ENCODE measurements around the gene COL5A1. TPM values are rescaled to one million over a fixed set of nuclear protein-coding genes. Genes with fewer than 3 reads are reported as not detected.

COL5A1 gene
- total RNA-seq, 2 donors from 2014 or later, result 127 to 129 TPM

DNA sequence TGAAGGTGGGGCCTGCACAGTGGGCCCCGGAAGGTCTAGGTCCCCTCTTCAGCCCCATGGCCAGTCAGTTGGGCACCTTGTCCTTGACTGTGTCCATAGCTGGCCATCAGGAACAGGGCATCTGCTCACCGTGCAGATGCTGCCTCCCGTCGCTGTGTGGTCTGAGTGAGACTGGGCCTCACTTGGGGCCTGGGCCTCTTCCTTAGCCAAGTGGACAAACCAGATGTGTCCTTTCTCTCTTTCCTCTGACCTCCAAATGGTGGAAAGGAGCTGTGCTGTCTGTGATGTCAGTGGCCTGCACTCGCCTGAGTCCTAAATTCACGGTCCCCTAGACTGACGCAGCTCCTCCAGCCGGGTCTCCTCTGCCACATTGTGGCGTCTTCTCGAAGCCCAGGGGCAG, 114.5 kb downstream of the COL5A1 start:
- Histone ChIP-seq H3K4me3 (no peak overlapping the region), H3K4me1 (ENCODE audit: control insufficient read depth in 1 of 2, low read depth in 2 of 2) (no peaks in the 10 kb centered on the region), H3K27ac (no peak overlapping the region), H3K9me3 (no peaks in the 10 kb centered on the region), H3K36me3 (peaks cover 44% of the 10 kb centered on the region), H3K27me3 (replicated peaks; ENCODE audit: insufficient read depth) (no peaks in the 10 kb centered on the region)
- DNase-seq (ENCODE audit: low spot score) (no peak), ATAC-seq (ENCODE audit: insufficient number of reproducible peaks, low FRiP score, low read depth) (no peak)
- TF ChIP-seq, protein P1, sequence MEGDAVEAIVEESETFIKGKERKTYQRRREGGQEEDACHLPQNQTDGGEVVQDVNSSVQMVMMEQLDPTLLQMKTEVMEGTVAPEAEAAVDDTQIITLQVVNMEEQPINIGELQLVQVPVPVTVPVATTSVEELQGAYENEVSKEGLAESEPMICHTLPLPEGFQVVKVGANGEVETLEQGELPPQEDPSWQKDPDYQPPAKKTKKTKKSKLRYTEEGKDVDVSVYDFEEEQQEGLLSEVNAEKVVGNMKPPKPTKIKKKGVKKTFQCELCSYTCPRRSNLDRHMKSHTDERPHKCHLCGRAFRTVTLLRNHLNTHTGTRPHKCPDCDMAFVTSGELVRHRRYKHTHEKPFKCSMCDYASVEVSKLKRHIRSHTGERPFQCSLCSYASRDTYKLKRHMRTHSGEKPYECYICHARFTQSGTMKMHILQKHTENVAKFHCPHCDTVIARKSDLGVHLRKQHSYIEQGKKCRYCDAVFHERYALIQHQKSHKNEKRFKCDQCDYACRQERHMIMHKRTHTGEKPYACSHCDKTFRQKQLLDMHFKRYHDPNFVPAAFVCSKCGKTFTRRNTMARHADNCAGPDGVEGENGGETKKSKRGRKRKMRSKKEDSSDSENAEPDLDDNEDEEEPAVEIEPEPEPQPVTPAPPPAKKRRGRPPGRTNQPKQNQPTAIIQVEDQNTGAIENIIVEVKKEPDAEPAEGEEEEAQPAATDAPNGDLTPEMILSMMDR (IDR thresholded peaks at IDR 0.05), result no peak

DNA sequence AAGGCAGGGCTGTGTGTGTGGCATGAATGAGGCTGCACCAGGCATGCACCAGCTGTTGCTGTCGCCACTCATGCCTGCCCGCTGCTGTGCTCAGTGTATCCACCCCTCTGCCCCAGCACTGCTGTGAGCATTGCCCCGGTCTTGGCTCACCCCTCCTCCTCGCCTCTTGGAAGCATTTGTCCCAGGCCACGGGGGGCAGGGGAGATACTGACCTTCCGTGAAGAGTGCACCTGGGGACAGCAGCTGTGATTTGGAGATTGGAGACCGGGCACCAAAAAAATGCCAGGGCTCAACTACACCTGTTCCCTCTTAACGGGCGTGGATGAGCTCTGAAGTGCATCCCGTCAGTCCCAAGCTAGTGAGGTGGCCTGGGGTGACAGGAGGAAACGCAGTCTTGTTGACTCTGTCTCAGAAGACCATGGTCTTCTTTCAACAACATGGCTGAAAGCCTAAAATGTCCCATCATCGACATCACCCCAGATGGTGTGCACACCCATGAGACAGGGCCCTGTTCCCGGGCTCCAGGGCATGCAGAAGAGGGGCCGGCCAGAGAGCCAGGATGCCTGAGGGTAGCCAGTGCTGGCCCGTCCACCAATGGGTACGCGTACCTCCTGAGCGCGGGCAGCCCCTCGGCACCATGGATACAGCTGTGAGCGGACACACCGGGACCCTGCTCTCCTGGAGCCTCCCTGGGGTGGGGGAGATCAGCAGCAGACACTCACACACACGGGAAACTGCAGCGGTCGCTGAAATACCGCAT, 115.8 kb downstream of the COL5A1 start:
- Histone ChIP-seq H3K36me3 (peaks cover 51% of the 10 kb centered on the region), H3K27ac (no peak overlapping the region), H3K9me3 (no peaks in the 10 kb centered on the region), H3K27me3 (replicated peaks; ENCODE audit: insufficient read depth) (no peaks in the 10 kb centered on the region), H3K4me3 (no peak overlapping the region), H3K4me1 (ENCODE audit: control insufficient read depth in 1 of 2, low read depth in 2 of 2) (no peaks in the 10 kb centered on the region)
- no peak for DNase-seq (ENCODE audit: low spot score)
- ATAC-seq (ENCODE audit: insufficient number of reproducible peaks, low FRiP score, low read depth), result no peak
- TF ChIP-seq, protein P1 (IDR thresholded peaks at IDR 0.05), result no peak

DNA sequence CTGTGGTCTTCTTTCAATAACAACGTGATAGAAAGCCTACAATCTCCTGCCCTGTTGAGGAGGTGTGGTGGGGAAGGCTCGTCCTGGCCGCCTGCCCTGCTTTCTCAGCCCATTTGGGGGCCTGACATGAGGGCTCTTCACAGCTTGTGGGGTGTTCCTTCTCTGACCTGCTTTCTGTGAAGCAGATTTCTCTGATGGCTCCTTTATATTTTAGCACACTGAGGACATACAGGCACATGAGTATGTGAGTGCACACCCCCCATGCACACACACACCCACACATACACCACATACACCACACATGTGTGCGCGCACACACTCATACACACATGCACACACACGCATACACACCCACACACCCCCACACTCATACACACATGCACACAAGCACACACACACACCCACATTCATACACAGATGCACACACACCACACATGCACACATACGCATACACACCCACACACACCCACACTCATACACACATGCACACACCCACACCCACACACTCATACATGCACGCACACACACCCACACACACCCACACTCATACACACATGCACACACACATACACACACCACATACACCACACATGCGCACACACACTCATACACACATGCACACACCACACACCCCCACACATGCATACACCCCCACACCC, 117.5 kb downstream of the COL5A1 start:
- ATAC-seq (ENCODE audit: insufficient number of reproducible peaks, low FRiP score, low read depth), result no peak
- peaks cover 44% of the 10 kb centered on the region for H3K36me3 ChIP-seq
- no peaks in the 10 kb centered on the region for H3K4me1 ChIP-seq (ENCODE audit: control insufficient read depth in 1 of 2, low read depth in 2 of 2)
- H3K9me3 ChIP-seq, result no peaks in the 10 kb centered on the region
- H3K27ac ChIP-seq, result no peak overlapping the region
- H3K27me3 ChIP-seq (replicated peaks; ENCODE audit: insufficient read depth), result no peaks in the 10 kb centered on the region
- no peak for DNase-seq (ENCODE audit: low spot score)
- no peak overlapping the region for H3K4me3 ChIP-seq
- TF ChIP-seq, protein P1 (IDR thresholded peaks at IDR 0.05), result no peak

DNA sequence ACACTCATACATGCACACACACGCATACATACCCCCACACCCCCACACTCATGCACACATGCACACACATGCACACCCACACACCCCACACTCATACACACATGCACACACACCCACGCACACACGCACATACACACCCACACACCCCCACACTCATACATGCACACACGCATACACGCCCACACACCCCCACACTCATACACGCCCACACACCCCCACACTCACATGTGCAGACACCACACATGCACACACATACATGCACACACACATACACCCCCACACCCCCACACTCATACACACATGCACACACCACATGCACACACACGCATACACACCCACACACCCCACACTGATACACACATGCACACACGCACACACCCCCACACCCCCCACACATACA, 118.3 kb downstream of the COL5A1 start:
- TF ChIP-seq, protein P1 (IDR thresholded peaks at IDR 0.05), result no peak
- H3K9me3 ChIP-seq, result no peaks in the 10 kb centered on the region
- no peaks in the 10 kb centered on the region for H3K4me1 ChIP-seq (ENCODE audit: control insufficient read depth in 1 of 2, low read depth in 2 of 2)
- H3K27ac ChIP-seq, result no peak overlapping the region
- H3K27me3 ChIP-seq (replicated peaks; ENCODE audit: insufficient read depth), result no peaks in the 10 kb centered on the region
- ATAC-seq (ENCODE audit: insufficient number of reproducible peaks, low FRiP score, low read depth) (no peak), DNase-seq (ENCODE audit: low spot score) (no peak)
- peaks cover 43% of the 10 kb centered on the region for H3K36me3 ChIP-seq
- no peak overlapping the region for H3K4me3 ChIP-seq

DNA sequence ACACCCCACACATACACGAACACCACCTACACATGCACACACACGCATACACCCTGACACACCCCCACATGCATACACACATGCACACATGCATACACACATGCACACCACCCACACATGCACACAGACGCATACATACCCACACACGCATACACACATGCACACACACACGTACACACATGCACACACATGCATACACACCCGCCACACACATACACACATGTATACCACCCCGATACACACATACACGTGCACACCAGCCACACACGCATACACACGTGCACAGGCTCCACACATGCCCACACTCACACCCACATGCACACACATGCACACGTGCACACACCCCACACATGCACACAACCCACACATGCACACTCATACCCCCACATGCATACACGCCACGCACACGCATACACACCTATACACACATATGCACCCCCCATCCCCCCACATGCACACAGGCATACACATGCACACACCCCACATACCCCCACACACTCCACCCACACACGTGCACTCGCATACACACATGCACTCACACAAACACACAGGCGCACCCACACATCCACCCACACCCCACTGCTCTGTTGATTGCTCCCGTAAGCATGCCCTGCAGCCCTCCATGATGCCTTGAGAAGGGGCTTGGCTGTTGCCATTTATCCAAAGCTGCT, 119.3 kb downstream of the COL5A1 start:
- TF ChIP-seq, protein P1 (IDR thresholded peaks at IDR 0.05), result no peak
- Histone ChIP-seq H3K4me3 (no peak overlapping the region), H3K4me1 (ENCODE audit: control insufficient read depth in 1 of 2, low read depth in 2 of 2) (no peaks in the 10 kb centered on the region), H3K36me3 (peaks cover 37% of the 10 kb centered on the region), H3K27me3 (replicated peaks; ENCODE audit: insufficient read depth) (no peaks in the 10 kb centered on the region), H3K27ac (no peak overlapping the region), H3K9me3 (no peaks in the 10 kb centered on the region)
- ATAC-seq (ENCODE audit: insufficient number of reproducible peaks, low FRiP score, low read depth) (no peak), DNase-seq (ENCODE audit: low spot score) (no peak)
